Measurements from ENCODE around the gene DHRS7C.

DHRS7C gene

GRCh38 chr17:9811086-9811485 is 19.7 kb upstream of the DHRS7C start:
- H3K27me3 ChIP-seq (ENCODE audit: control insufficient read depth, insufficient read depth, low read length, poor library complexity, severe bottlenecking), result no peaks in the 10 kb centered on the region
- H3K4me3 ChIP-seq (ENCODE audit: insufficient read depth, low read depth, low read length), result no peak overlapping the region
- 89 to 92% methylated on average over 5 of the region's 5 CpGs for WGBS, 2 experiments
- no peaks in the 10 kb centered on the region for H3K9me3 ChIP-seq (ENCODE audit: control insufficient read depth, low read length)
- H3K27ac ChIP-seq (ENCODE audit: insufficient read depth, low read depth, low read length, poor library complexity, severe bottlenecking), result no peak overlapping the region
- no peaks in the 10 kb centered on the region for H3K4me1 ChIP-seq (ENCODE audit: control insufficient read depth, insufficient read depth, low read length)
- no peaks in the 10 kb centered on the region for H3K36me3 ChIP-seq (ENCODE audit: control insufficient read depth, insufficient read depth, low read length)

GRCh38 chr17:9810100-9810949 is 18.9 kb upstream of the DHRS7C start:
- Histone ChIP-seq H3K9me3 (ENCODE audit: control insufficient read depth, low read length) (no peaks in the 10 kb centered on the region), H3K4me1 (ENCODE audit: control insufficient read depth, insufficient read depth, low read length) (no peaks in the 10 kb centered on the region)
- 85 to 88% methylated on average over 4 of the region's 4 CpGs for WGBS, 2 experiments

GRCh38 chr17:9809409-9809808 is 18.0 kb upstream of the DHRS7C start:
- Histone ChIP-seq H3K9me3 (ENCODE audit: control insufficient read depth, low read length) (no peaks in the 10 kb centered on the region), H3K27me3 (ENCODE audit: control insufficient read depth, insufficient read depth, low read length, poor library complexity, severe bottlenecking) (no peaks in the 10 kb centered on the region), H3K4me1 (ENCODE audit: control insufficient read depth, insufficient read depth, low read length) (no peaks in the 10 kb centered on the region), H3K36me3 (ENCODE audit: control insufficient read depth, insufficient read depth, low read length) (no peaks in the 10 kb centered on the region), H3K4me3 (ENCODE audit: insufficient read depth, low read depth, low read length) (no peak overlapping the region), H3K27ac (ENCODE audit: insufficient read depth, low read depth, low read length, poor library complexity, severe bottlenecking) (no peak overlapping the region)
- 94% methylated on average over 8 of the region's 8 CpGs for WGBS, 2 experiments

More at GRCh38 chr17:9810100-9810949, 18.9 kb upstream of the DHRS7C start:
- no peaks in the 10 kb centered on the region for H3K27me3 ChIP-seq (ENCODE audit: control insufficient read depth, insufficient read depth, low read length, poor library complexity, severe bottlenecking)
- H3K4me3 ChIP-seq (ENCODE audit: insufficient read depth, low read depth, low read length), result no peak overlapping the region
- H3K36me3 ChIP-seq (ENCODE audit: control insufficient read depth, insufficient read depth, low read length), result no peaks in the 10 kb centered on the region
- H3K27ac ChIP-seq (ENCODE audit: insufficient read depth, low read depth, low read length, poor library complexity, severe bottlenecking), result no peak overlapping the region

GRCh38 chr17:9806699-9807098 is 15.3 kb upstream of the DHRS7C start:
- Histone ChIP-seq H3K4me3 (ENCODE audit: insufficient read depth, low read depth, low read length) (no peak overlapping the region), H3K4me1 (ENCODE audit: control insufficient read depth, insufficient read depth, low read length) (no peaks in the 10 kb centered on the region), H3K9me3 (ENCODE audit: control insufficient read depth, low read length) (no peaks in the 10 kb centered on the region), H3K27ac (ENCODE audit: insufficient read depth, low read depth, low read length, poor library complexity, severe bottlenecking) (no peak overlapping the region), H3K27me3 (ENCODE audit: control insufficient read depth, insufficient read depth, low read length, poor library complexity, severe bottlenecking) (no peaks in the 10 kb centered on the region), H3K36me3 (ENCODE audit: control insufficient read depth, insufficient read depth, low read length) (no peaks in the 10 kb centered on the region)
- WGBS, 2 experiments, result 89 to 92% methylated on average over 6 of the region's 6 CpGs

- no peaks in the 10 kb centered on the region for H3K4me1 ChIP-seq (ENCODE audit: control insufficient read depth, insufficient read depth, low read length)
- WGBS, 2 experiments, result 92 to 94% methylated on average over 4 of the region's 4 CpGs
- no peaks in the 10 kb centered on the region for H3K9me3 ChIP-seq (ENCODE audit: control insufficient read depth, low read length)
- no peak overlapping the region for H3K27ac ChIP-seq (ENCODE audit: insufficient read depth, low read depth, low read length, poor library complexity, severe bottlenecking)
- H3K27me3 ChIP-seq (ENCODE audit: control insufficient read depth, insufficient read depth, low read length, poor library complexity, severe bottlenecking), result no peaks in the 10 kb centered on the region
- H3K4me3 ChIP-seq (ENCODE audit: insufficient read depth, low read depth, low read length), result no peak overlapping the region
- H3K36me3 ChIP-seq (ENCODE audit: control insufficient read depth, insufficient read depth, low read length), result no peaks in the 10 kb centered on the region
Observed at GRCh38 chr17:9805769-9806168, 14.4 kb upstream of the DHRS7C start.

- Histone ChIP-seq H3K4me1 (ENCODE audit: control insufficient read depth, insufficient read depth, low read length) (no peaks in the 10 kb centered on the region), H3K27ac (ENCODE audit: insufficient read depth, low read depth, low read length, poor library complexity, severe bottlenecking) (no peak overlapping the region), H3K27me3 (ENCODE audit: control insufficient read depth, insufficient read depth, low read length, poor library complexity, severe bottlenecking) (no peaks in the 10 kb centered on the region), H3K9me3 (ENCODE audit: control insufficient read depth, low read length) (no peaks in the 10 kb centered on the region), H3K36me3 (ENCODE audit: control insufficient read depth, insufficient read depth, low read length) (no peaks in the 10 kb centered on the region), H3K4me3 (ENCODE audit: insufficient read depth, low read depth, low read length) (no peak overlapping the region)
- 89 to 94% methylated on average over 4 of the region's 4 CpGs for WGBS, 2 experiments
Observed at GRCh38 chr17:9802697-9803096, 11.3 kb upstream of the DHRS7C start.

GRCh38 chr17:9802294-9802693 is 10.9 kb upstream of the DHRS7C start:
- 88 to 89% methylated on average over 13 of the region's 13 CpGs for WGBS, 2 experiments
- H3K27ac ChIP-seq (ENCODE audit: insufficient read depth, low read depth, low read length, poor library complexity, severe bottlenecking), result no peak overlapping the region
- no peaks in the 10 kb centered on the region for H3K9me3 ChIP-seq (ENCODE audit: control insufficient read depth, low read length)
- no peaks in the 10 kb centered on the region for H3K27me3 ChIP-seq (ENCODE audit: control insufficient read depth, insufficient read depth, low read length, poor library complexity, severe bottlenecking)
- no peak overlapping the region for H3K4me3 ChIP-seq (ENCODE audit: insufficient read depth, low read depth, low read length)
- H3K4me1 ChIP-seq (ENCODE audit: control insufficient read depth, insufficient read depth, low read length), result no peaks in the 10 kb centered on the region
- no peaks in the 10 kb centered on the region for H3K36me3 ChIP-seq (ENCODE audit: control insufficient read depth, insufficient read depth, low read length)

- Histone ChIP-seq H3K4me1 (ENCODE audit: control insufficient read depth, insufficient read depth, low read length) (no peaks in the 10 kb centered on the region), H3K36me3 (ENCODE audit: control insufficient read depth, insufficient read depth, low read length) (no peaks in the 10 kb centered on the region), H3K27me3 (ENCODE audit: control insufficient read depth, insufficient read depth, low read length, poor library complexity, severe bottlenecking) (no peaks in the 10 kb centered on the region), H3K4me3 (ENCODE audit: insufficient read depth, low read depth, low read length) (no peak overlapping the region), H3K9me3 (ENCODE audit: control insufficient read depth, low read length) (no peaks in the 10 kb centered on the region), H3K27ac (ENCODE audit: insufficient read depth, low read depth, low read length, poor library complexity, severe bottlenecking) (no peak overlapping the region)
- 83 to 95% methylated on average over 2 of the region's 2 CpGs for WGBS, 2 experiments
Observed at GRCh38 chr17:9801505-9801904, 10.1 kb upstream of the DHRS7C start.

- 87 to 90% methylated on average over 7 of the region's 7 CpGs for WGBS, 2 experiments
- Histone ChIP-seq H3K4me1 (ENCODE audit: control insufficient read depth, insufficient read depth, low read length) (no peaks in the 10 kb centered on the region), H3K27me3 (ENCODE audit: control insufficient read depth, insufficient read depth, low read length, poor library complexity, severe bottlenecking) (no peaks in the 10 kb centered on the region), H3K27ac (ENCODE audit: insufficient read depth, low read depth, low read length, poor library complexity, severe bottlenecking) (no peak overlapping the region), H3K4me3 (ENCODE audit: insufficient read depth, low read depth, low read length) (no peak overlapping the region), H3K9me3 (ENCODE audit: control insufficient read depth, low read length) (no peaks in the 10 kb centered on the region), H3K36me3 (ENCODE audit: control insufficient read depth, insufficient read depth, low read length) (no peaks in the 10 kb centered on the region)
Observed at GRCh38 chr17:9798724-9799123, 7.3 kb upstream of the DHRS7C start.

GRCh38 chr17:9798008-9798407 is 6.6 kb upstream of the DHRS7C start:
- H3K9me3 ChIP-seq (ENCODE audit: control insufficient read depth, low read length), result no peaks in the 10 kb centered on the region
- no peaks in the 10 kb centered on the region for H3K27me3 ChIP-seq (ENCODE audit: control insufficient read depth, insufficient read depth, low read length, poor library complexity, severe bottlenecking)
- no peak overlapping the region for H3K4me3 ChIP-seq (ENCODE audit: insufficient read depth, low read depth, low read length)
- no peak overlapping the region for H3K27ac ChIP-seq (ENCODE audit: insufficient read depth, low read depth, low read length, poor library complexity, severe bottlenecking)
- H3K36me3 ChIP-seq (ENCODE audit: control insufficient read depth, insufficient read depth, low read length), result no peaks in the 10 kb centered on the region
- H3K4me1 ChIP-seq (ENCODE audit: control insufficient read depth, insufficient read depth, low read length), result no peaks in the 10 kb centered on the region
- 89 to 90% methylated on average over 3 of the region's 3 CpGs for WGBS, 2 experiments
